ENCODE results near the gene R3HDM4.

- TF ChIP-seq CTCF (IDR thresholded peaks at IDR 0.05), result no peak
- TF ChIP-seq POLR2A (IDR thresholded peaks at IDR 0.05), result no peak
Observed at GRCh38 chr19:934197-934840, 21.3 kb upstream of the R3HDM4 start.

Measured in heart left ventricle (tissue), 13 donors.